HL-60 (cell line): Measurements from ENCODE around the gene TEX50.
"Not testable (repeated sequence)": the region's sequence is repeated elsewhere in the genome, so short reads cannot be mapped to it uniquely, and the experiment has no call there.

Experiments
- DNase-seq, 2 experiments: peaks; one replicate each; pipeline ENCODE4 v3.0.0-alpha.2; 2010 to 2020; ENCODE audit warnings: low read depth in 1 of 2, low spot score in 1 of 2
- H3K27ac ChIP-seq: fragments of 250-450 bp; sonication (Bioruptor Pico); replicated peaks from 2 replicates; pipeline ENCODE4 v1.5.1; 2020; ENCODE audit warnings: mild to moderate bottlenecking, moderate library complexity
- H3K27me3 ChIP-seq: fragments of 250-450 bp; sonication (Bioruptor Pico); 2 replicates; pipeline ENCODE4 v1.5.1; 2021; ENCODE audit warnings: mild to moderate bottlenecking, moderate library complexity; ENCODE audit not compliant: insufficient read depth, poor library complexity, severe bottlenecking
- H3K4me3 ChIP-seq: replicated peaks from 2 replicates; pipeline ENCODE4 v1.5.1; 2011; ENCODE audit warnings: mild to moderate bottlenecking, control low read depth, low read length; ENCODE audit not compliant: insufficient read depth
- GABPA ChIP-seq: IDR thresholded peaks from 2 replicates; pipeline ENCODE4 v1.6.1; 2012; ENCODE audit warnings: low read depth
- POLR2AphosphoS5 ChIP-seq: IDR thresholded peaks from 2 replicates; pipeline ENCODE4 v1.6.1; 2012; ENCODE audit warnings: low read depth
- REST ChIP-seq: IDR thresholded peaks from 2 replicates; pipeline ENCODE4 v1.6.1; 2012; ENCODE audit warnings: low read depth; ENCODE audit not compliant: insufficient replicate concordance
- SPI1 ChIP-seq: IDR thresholded peaks from 2 replicates; pipeline ENCODE4 v1.6.1; 2012; ENCODE audit warnings: low read depth, mild to moderate bottlenecking, borderline replicate concordance
- TF ChIP-seq, protein P1 (sequence below): IDR thresholded peaks from one replicate; pipeline ENCODE4 v1.5.1; 2011; ENCODE audit warnings: low read length, control low read depth, inconsistent platforms; ENCODE audit not compliant: insufficient read depth

Gene TEX50

GRCh38 chr1:173682184-173682583 is 47.0 kb downstream of the TEX50 start:
- TF ChIP-seq, protein P1, sequence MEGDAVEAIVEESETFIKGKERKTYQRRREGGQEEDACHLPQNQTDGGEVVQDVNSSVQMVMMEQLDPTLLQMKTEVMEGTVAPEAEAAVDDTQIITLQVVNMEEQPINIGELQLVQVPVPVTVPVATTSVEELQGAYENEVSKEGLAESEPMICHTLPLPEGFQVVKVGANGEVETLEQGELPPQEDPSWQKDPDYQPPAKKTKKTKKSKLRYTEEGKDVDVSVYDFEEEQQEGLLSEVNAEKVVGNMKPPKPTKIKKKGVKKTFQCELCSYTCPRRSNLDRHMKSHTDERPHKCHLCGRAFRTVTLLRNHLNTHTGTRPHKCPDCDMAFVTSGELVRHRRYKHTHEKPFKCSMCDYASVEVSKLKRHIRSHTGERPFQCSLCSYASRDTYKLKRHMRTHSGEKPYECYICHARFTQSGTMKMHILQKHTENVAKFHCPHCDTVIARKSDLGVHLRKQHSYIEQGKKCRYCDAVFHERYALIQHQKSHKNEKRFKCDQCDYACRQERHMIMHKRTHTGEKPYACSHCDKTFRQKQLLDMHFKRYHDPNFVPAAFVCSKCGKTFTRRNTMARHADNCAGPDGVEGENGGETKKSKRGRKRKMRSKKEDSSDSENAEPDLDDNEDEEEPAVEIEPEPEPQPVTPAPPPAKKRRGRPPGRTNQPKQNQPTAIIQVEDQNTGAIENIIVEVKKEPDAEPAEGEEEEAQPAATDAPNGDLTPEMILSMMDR, result no peak
- no peak for TF ChIP-seq REST
- TF ChIP-seq POLR2AphosphoS5, result no peak
- no peak for TF ChIP-seq GABPA
- TF ChIP-seq SPI1, result no peak
- H3K27ac ChIP-seq, result no peak overlapping the region
- no peak for DNase-seq
- H3K27me3 ChIP-seq, result no peaks in the 10 kb centered on the region
- H3K4me3 ChIP-seq, result no peak overlapping the region

- DNase-seq, H3K27ac ChIP-seq, H3K4me3 ChIP-seq, H3K27me3 ChIP-seq: not testable (repeated sequence)
Observed at GRCh38 chr1:173683838-173684237, 48.7 kb downstream of the TEX50 start.

GRCh38 chr1:173685121-173685520 is 50.0 kb downstream of the TEX50 start:
- not testable (repeated sequence) for DNase-seq, H3K27ac ChIP-seq, H3K4me3 ChIP-seq, H3K27me3 ChIP-seq
